Germinal center (tissue), 1 donor: ENCODE results near the gene RPH3AL.

Experiments
- DNase-seq: peaks from one replicate; pipeline ENCODE4 v3.0.0; 2012; ENCODE audit warnings: mixed read lengths, low spot score

Gene RPH3AL

DNA sequence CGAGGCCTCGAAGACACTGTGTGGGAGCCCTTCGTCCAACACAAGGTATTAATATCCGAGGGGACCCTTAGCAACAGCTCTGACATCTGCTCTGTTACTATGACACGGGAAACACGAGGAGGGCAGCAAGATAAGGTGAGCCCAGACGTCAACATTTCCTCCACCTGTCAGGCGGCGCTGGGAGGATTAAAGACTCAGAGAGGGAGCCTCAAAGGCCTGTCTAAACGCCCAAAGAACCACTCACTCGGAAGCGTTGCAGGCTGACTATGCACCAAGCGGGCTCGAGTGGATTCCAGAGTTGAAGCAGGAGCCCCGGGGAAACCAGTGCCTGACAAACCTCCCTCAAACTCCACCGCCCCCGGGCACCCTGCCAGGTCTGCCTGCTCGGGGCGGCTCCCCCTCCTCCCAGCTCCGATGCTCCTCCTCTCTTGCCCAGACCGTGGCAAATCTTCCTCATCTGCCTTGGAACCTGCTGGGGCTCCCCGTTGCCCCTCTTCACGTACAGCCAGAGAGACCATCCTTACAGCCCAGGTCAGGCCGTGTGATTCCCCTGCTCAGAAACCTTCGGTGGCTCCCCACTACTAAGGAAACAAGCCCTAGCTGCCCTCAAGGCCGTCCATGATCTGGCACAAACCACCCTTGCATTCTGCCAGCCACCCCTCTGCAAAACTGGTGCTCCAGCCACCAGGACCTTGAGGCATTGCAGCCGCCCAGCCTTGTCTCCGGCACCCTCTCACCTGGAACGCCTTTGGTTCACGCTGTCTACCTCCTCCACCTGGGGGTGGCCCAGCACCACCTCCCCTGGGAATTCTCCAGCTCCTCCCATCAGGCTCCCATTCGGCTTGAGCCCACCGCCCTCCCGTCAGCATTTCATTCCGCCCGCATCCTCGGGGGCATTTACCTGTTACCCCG lies 16.2 kb downstream of the RPH3AL start:
- DNase-seq, result no peak

- no peak for DNase-seq
Measured at GRCh38 chr17:335691-336090, 16.9 kb downstream of the RPH3AL start.

- no peak for DNase-seq
Measured at GRCh38 chr17:334974-335481, 17.6 kb downstream of the RPH3AL start.

- no peak for DNase-seq
Measured at GRCh38 chr17:333626-334396, 18.8 kb downstream of the RPH3AL start.

DNA sequence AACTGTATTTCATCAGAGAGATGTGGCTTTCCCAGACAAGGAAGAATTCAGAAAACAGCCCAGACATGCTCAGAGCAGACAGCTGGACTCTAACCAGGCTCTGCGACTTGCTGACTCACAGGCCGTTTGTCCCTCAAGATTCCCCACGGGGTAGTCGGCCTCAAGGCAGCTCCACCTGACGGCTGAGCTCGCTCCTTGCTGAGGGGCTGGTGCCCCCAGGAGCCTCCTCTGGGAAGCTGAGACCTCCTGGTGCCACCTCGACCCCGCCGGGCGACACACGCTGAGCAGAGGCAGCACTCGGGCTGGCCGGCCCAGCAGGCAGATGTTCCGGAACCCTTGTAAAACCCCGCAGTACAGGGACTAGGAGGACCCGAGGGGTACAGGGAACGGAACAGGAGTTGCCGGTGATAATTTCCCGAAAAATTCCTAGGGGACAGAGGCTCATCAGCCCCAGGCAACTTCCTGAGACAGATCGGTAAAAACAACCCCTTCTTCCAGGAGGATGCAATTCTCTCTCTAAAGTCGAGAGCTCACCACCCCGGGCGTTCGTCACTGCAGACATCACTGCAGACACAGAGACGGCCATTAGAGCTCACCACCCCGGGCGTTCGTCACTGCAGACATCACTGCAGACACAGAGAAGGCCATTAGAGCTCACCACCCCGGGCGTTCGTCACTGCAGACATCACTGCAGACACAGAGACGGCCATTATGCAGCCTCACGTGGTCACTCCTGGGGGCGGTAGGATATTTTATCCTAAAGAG lies 19.9 kb downstream of the RPH3AL start:
- no peak for DNase-seq

DNA sequence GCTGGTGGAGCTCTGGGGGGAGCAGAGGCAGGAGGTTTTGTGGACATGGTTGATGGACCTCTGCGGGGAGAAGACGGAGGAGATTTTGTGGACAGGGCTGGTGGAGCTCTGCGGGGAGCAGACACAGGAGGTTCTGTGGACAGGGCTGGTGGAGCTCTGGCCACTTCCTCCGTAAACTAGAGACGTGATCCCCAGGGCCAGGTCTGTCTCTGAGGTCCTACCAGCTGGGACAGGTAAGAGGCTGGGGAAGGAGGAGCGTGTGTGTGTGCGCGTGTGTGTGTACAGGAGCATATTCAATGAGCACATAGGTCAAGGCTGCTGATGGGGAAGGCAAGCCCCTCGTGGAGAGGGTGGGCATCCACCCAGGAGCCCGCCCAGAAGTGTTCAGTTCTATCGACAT lies 20.6 kb downstream of the RPH3AL start:
- DNase-seq, result no peak

DNA sequence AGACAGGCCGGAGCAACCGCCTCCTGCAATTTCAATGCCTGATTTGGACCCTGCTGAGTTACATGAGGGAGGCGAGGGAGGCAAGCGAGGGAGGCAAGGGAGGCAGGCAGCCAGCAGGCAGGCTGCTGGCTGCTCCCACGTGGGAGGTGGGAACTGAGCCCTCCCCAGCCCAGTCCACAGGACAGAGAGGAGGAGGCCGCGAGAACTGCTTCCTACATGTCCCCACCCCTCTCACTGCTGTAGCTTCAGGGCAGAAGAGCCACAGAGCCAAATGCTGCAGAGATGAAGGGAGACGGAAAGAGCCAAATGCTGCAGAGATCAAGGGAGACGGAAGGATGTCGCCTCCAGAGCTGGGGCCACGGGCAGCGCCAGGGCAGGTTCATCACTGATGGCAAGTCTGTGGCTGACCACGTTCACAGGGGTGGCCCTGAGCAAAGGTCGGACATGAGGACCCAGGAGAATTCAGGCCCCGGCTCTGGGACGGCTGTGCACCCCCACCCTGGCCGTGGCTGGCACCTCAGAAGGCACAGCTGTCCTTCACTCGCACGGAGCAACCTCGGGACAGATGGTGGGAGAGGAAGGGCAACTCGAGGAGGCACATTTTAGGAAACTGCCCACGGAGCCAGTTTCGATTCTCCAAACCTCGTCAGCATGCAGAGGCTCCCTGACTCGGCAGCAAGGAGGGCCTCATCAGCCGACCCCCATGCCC lies 21.5 kb downstream of the RPH3AL start:
- no peak for DNase-seq

- no peak for DNase-seq
Measured at GRCh38 chr17:329784-330420, 22.7 kb downstream of the RPH3AL start.

- DNase-seq, result no peak
Measured at GRCh38 chr17:327971-328370, 24.6 kb downstream of the RPH3AL start.

GRCh38 chr17:327296-327695 lies 25.3 kb downstream of the RPH3AL start:
- DNase-seq, result no peak

GRCh38 chr17:326010-326621 lies 26.5 kb downstream of the RPH3AL start:
- no peak for DNase-seq

DNA sequence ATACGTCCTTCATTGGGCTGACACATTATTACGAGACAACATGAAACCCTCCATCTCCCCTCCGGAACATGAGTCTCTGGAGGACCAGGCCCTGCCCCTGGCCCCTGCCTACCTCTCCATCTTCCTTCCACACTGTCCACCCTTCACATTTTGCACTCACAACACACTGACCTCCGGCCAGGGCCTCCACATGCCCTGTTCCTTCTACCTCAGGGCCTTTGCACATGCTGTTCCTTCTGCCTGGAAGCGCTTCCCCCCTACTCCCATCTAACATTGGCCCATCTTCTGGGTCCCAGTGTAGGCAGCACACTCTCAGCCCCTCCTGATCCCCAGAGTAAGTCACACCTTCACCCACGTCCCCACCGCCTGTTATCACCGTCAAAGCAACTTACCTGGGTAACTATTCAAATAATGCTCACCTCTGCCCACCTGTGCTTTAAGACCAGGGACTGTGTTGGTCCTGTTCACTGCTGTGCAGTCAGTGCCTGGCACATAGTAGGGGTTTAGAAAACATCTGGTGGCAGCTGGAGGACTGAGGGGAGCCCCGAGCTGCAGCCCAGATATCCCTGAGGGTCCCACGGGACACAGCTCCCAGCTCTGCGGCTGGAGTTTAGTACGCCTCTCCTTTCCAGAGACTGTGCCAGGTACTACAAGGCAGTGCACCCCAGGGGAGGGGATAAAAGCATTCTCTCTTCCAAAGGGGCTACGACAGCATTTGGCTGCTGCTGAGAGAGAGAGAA lies 27.2 kb downstream of the RPH3AL start:
- no peak for DNase-seq

DNA sequence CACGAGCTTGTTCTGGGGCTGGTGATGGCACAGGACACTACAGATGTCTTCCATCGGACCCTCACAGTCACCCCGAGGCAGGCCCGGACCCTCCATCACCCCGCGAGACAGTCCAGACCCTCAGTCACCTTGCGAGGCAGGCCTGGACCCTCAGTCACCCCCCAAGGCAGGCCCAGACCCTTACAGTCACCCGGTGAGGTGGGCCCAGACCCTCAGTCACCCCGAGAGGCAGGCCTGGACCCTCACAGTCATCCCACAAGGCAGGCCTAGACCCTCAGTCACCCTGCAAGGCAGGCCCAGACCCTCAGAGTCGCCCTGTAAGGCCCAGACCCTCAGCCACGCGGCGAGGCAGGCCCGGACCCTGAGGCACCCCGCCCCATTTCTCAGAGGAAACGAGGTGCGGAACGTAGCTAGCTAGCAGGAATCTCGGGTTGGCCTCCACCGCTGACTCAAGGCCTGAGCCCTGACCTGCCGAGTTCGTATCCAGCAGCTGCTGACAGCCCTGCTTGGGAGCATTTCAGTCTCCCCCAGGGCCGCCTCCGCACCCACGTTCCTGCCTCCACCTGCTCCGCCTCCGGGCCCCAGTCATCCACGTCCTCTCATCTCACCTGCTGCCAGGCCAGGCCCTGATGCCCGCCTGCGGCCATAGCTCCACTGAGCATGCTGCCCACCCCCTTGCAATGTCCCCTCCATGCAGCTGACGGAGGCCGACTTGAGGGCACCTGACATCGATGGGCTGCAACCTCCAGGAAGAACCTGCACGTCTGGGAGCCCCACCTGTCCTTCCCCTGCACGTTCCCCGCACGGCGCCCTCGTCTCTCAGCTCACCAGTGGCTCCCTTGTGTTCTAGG lies 28.7 kb downstream of the RPH3AL start:
- DNase-seq, result no peak

DNA sequence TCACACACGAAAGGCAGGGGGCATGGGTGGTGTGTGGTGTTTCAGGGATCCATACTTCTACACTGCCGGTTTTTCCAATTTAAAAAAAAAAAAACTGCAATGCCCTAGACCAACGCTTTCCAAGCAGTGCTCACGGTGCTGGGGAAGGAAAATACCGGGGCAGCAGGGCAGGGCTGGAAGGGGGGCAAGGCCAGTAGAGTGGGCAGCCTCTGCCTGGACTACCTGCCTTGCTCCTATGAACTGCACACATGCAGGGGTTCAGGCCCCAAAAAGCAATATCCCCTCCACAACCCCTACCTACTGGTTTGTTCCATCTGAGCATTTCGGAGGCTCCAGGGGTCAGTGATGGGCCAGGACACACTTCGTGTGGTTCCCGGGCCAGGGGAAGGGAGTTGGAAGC lies 29.4 kb downstream of the RPH3AL start:
- no peak for DNase-seq

DNA sequence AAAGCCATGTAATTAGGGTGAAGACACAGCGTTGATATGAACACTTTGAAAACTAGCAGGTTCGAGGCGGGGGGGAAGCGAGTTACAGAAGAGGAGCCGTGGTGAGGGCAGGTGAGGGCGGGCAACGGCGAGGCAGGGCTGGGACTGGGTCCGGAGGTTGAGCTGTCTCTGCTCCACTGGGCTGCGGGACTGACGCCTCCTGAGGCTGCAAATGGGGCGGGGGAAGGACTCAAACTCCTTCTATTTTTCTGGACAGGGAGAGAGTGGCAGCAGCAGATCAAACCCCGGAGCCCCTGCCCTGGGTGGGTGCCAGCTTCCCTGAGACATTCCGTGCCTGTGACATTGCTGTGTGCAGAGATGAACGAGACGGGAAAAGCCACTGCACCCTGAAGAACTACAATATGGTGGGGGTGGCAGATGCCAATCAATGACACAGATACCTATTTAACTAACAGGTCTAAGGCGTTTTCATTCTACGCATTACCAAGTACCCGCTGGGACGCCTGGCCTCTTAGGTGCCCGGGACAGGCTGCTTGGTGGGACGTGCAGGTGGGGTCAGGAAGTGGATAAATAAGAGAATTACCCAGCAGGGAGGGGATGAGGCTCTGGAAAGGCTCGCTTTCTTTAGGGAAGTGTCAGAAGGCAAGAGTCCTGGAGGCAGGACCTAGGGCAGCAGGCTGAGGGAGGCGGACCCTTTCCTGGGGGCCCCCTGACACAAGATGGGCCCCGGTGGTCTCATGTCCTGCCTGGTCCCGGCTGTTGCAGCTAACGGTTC lies 30.4 kb downstream of the RPH3AL start:
- DNase-seq, result no peak

DNA sequence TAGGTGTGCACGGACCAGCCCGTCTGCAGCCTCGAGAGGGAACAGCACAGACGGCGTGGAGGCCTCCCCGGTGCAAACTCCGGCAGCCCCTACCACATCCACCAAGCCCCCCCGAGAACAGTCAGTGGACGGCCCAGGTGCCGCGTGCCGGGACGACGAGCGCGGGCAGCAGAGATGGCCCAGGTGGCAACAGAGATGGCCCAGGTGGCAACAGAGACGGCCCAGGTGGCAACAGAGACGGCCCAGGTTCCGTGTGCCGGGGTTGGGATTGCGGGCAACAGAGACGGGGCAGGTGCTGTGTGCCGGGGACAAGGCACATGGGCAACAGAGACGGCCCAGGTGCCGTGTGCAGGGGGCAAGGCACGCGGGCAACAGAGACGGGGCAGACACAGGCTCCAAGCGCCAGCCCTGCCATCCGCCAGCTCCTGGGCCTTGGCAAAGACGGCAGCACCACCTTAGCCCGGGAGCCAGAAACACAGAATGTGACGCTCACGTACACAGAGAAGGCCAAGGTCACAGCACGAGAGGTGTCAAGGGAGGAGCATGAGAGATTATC lies 31.1 kb downstream of the RPH3AL start:
- no peak for DNase-seq

GRCh38 chr17:320809-321385 lies 31.7 kb downstream of the RPH3AL start:
- no peak for DNase-seq

DNA sequence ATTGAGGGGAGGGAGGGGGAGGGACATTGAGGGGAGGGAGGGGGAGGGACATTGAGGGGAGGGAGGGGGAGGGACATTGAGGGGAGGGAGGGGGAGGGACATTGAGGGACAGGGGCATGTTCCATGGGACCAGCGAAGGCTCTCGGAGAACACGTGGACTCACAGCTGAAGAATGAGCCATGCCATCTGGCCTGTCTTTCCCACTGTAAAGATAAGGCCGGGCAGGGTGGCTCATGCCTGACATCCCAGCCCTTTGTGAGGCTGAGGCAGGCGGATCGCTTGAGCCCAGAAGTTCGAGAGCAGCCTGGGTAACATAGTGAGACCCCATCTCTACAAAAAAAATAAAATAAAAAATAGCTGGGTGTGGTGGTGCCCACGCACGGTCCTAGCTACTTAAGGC lies 32.5 kb downstream of the RPH3AL start:
- DNase-seq, result no peak
